Sigmoid colon (tissue), 7 donors: Measurements from ENCODE around the gene KYAT1. TPM values are rescaled to one million over a fixed set of nuclear protein-coding genes. Genes with fewer than 3 reads are reported as not detected.
"Not testable (repeated sequence)": the region's sequence is repeated elsewhere in the genome, so short reads cannot be mapped to it uniquely, and the experiment has no call there.

Experiments
- DNase-seq: peaks from one replicate; pipeline ENCODE4 v3.0.0-alpha.2; 2019
- H3K27ac ChIP-seq, 4 donors: fragments of 200-600 bp; sonication (generic); one replicate each; pipeline ENCODE4 v1.5.1; 2016 to 2019; ENCODE audit warnings: mild to moderate bottlenecking in 1 of 4
- H3K27me3 ChIP-seq, 3 donors: fragments of 200-600 bp; sonication (generic); one replicate each; pipeline ENCODE4 v1.5.1; 2019; ENCODE audit warnings: mild to moderate bottlenecking in 1 of 3
- H3K36me3 ChIP-seq, 4 donors: fragments of 200-600 bp; sonication (generic); one replicate each; pipeline ENCODE4 v1.5.1; 2016 to 2019
- H3K4me1 ChIP-seq, 4 donors: fragments of 200-600 bp; sonication (generic); one replicate each; pipeline ENCODE4 v1.5.1; 2017 to 2019
- H3K4me3 ChIP-seq, 4 donors: fragments of 200-600 bp; sonication (generic); one replicate each; pipeline ENCODE4 v1.5.1; 2017 to 2019; ENCODE audit warnings: mild to moderate bottlenecking in 2 of 4, moderate library complexity in 1 of 4
- H3K9me3 ChIP-seq, 4 donors: fragments of 200-600 bp in 3 of 4; sonication (generic) in 3 of 4; one replicate each; pipeline versions ENCODE4 v1.5.1 to v1.6.1; 2013 to 2019
- EP300 ChIP-seq, 4 donors: sonication (generic); formaldehyde crosslinking; IDR thresholded peaks; one replicate each; pipeline ENCODE4 v1.6.1; 2017; ENCODE audit warnings: antibody characterized with exemption in 4 of 4
- POLR2A ChIP-seq, 2 donors: fragments of 450-650 bp; IDR thresholded peaks; one replicate each; pipeline ENCODE4 v1.6.1; 2016; ENCODE audit warnings: antibody characterized with exemption in 2 of 2, mild to moderate bottlenecking in 2 of 2, moderate library complexity in 2 of 2
- POLR2AphosphoS5 ChIP-seq, 4 donors: sonication (generic); formaldehyde crosslinking; IDR thresholded peaks; one replicate each; pipeline ENCODE4 v1.6.1; 2017; ENCODE audit warnings: antibody characterized with exemption in 4 of 4
- WGBS, 2 donors: extraction: QIAGEN DNeasy Blood & Tissue Kit; methylation state at CpG; one replicate each; pipeline ENCODE4 v1.1.7; 2013; 5-methylcytosine and 5-hydroxymethylcytosine counted together
- intact Hi-C: fragments of 100-400 bp; cut with DNase I; formaldehyde crosslinking; loops from one replicate; pipeline ENCODE4 v1.15.1; 2023
- polyA plus RNA-seq, 3 donors: library from polyadenylated mRNA; stranded (reverse); fragments of 200-250 nt; gene quantifications; one replicate each; pipeline ENCODE4 v1.2.3, GENCODE V29; 2013
- total RNA-seq, 4 donors: library from RNA; depleted of rRNA; stranded (reverse); fragments of >200 nt; gene quantifications; one replicate each; pipeline ENCODE4 v1.1.0, GENCODE V29; 2016
- TF ChIP-seq, protein P1 (sequence below), 4 experiments: fragments of 450-650 bp in 3 of 4; fragments of 200-600 bp in 1 of 4; IDR thresholded peaks; one replicate each; pipeline ENCODE4 v1.5.1; 2016 to 2019; ENCODE audit warnings: antibody characterized with exemption in 4 of 4, mild to moderate bottlenecking in 3 of 4, moderate library complexity in 2 of 4
- donor health status: healthy with polysubstance abuse.
- donor health status: Bipolar disorder and iron deficiency.
- donor health status: healthy.

Gene KYAT1
- total and polyA plus RNA-seq, 7 donors = 0.60 to 8.0 (median 4.5) TPM

DNA sequence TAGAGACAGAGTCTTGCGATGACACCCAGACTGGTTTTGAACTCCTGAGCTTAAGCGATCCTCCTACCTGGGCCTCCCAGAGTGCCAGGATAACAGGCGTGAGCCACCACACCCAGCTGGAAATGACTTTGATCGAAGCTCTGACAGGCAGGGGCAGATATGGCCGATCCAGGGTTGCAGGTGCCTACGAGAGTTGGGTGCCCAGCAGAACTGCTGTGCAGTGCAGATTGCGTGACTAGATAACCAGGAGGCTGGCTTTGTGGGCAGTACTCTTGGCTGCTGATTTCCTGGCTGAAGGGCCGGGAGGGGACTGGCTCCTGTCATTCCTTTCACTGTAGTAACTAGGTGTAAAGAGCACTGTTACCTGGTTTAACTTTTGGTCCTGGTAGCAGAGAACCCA lies 82.9 kb downstream of the KYAT1 start:
- TF ChIP-seq POLR2A (IDR thresholded peaks at IDR 0.05) (no peak), EP300 (IDR thresholded peaks at IDR 0.05) (no peak), POLR2AphosphoS5 (IDR thresholded peaks at IDR 0.05) (no peak)
- TF ChIP-seq, protein P1, sequence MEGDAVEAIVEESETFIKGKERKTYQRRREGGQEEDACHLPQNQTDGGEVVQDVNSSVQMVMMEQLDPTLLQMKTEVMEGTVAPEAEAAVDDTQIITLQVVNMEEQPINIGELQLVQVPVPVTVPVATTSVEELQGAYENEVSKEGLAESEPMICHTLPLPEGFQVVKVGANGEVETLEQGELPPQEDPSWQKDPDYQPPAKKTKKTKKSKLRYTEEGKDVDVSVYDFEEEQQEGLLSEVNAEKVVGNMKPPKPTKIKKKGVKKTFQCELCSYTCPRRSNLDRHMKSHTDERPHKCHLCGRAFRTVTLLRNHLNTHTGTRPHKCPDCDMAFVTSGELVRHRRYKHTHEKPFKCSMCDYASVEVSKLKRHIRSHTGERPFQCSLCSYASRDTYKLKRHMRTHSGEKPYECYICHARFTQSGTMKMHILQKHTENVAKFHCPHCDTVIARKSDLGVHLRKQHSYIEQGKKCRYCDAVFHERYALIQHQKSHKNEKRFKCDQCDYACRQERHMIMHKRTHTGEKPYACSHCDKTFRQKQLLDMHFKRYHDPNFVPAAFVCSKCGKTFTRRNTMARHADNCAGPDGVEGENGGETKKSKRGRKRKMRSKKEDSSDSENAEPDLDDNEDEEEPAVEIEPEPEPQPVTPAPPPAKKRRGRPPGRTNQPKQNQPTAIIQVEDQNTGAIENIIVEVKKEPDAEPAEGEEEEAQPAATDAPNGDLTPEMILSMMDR (IDR thresholded peaks at IDR 0.05) = no peak
- intact Hi-C loops = no loop called here
- H3K36me3 ChIP-seq = peaks cover 28 to 95% (median 41%) of the 10 kb centered on the region in 4 donors
- H3K4me1 ChIP-seq = no peaks in the 10 kb centered on the region
- H3K4me3 ChIP-seq = no peak overlapping the region
- H3K27ac ChIP-seq = no peak overlapping the region
- H3K9me3 ChIP-seq = no peaks in the 10 kb centered on the region
- no peaks in the 10 kb centered on the region for H3K27me3 ChIP-seq
- no peak for DNase-seq
- WGBS, 2 donors = 89 to 92% methylated on average over 8 of the region's 8 CpGs

DNA sequence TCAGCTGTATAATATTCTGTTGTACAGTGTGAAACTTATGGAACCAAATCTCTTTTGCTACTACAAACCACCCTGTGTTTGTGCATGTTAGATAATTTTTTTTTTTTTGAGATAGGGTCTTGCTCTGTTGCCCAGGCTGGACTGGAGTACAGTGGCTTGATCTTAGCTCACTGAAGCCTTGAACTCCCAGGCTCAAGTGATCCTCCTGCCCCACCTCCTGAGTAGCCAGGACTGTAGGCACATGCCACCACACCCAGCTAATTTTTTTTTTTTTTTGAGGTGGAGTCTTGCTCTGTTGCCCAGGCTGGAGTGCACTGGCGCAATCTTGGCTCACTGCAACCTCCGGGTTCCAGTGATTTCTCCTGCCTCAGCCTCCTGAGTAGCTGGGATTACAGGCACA lies 86.8 kb downstream of the KYAT1 start:
- H3K36me3 ChIP-seq = peaks cover 32 to 95% (median 63%) of the 10 kb centered on the region in 4 donors
- DNase-seq, intact Hi-C loops, H3K27ac ChIP-seq, H3K9me3 ChIP-seq, H3K27me3 ChIP-seq, H3K4me3 ChIP-seq, H3K4me1 ChIP-seq: not testable (repeated sequence)
- 47 to 50% methylated on average over 2 of the region's 2 CpGs for WGBS, 2 donors

DNA sequence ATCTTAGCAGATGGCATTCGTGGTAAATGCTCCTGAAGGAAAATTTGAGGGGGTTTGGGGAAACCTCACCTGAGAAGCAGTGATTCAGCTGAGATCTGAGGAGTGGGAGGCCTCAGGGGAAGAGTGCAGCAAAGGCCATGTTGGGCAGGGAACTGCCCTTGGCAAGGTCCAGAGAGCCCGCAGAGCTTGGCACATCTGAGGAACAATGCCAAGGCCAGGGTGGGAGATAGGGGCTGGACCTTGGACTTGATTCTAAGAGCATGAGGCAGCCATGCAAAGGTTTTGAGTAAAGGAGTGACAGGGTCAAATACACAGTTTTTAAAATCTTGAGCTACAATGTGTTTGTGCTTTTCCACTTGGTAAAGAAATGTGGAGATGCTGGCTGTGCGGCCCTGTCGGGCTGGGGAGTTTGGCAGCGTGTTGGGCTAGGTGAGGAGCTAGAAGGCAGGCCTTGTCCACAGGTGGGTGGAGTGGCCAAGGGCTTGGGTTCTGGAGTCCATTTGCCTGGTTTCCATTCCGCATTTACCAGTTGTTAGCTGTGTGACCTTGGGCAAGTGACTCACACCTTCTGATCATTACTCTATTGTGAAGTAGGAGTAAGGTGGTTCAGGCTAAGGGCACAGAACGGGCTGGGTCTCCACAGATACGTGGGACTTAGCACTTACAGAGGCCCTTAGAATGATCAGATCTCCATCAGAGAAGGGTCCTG lies 88.6 kb downstream of the KYAT1 start:
- H3K36me3 ChIP-seq = peaks cover 18 to 86% (median 47%) of the 10 kb centered on the region in 4 donors
- TF ChIP-seq POLR2AphosphoS5 (IDR thresholded peaks at IDR 0.05) (no peak), EP300 (IDR thresholded peaks at IDR 0.05) (no peak), POLR2A (IDR thresholded peaks at IDR 0.05) (no peak)
- TF ChIP-seq, protein P1 (IDR thresholded peaks at IDR 0.05) = no peak
- H3K4me1 ChIP-seq = peaks cover 0 to 7% (median 5%) of the 10 kb centered on the region in 4 donors
- no peaks in the 10 kb centered on the region for H3K9me3 ChIP-seq
- WGBS, 2 donors = 90 to 95% methylated on average over 8 of the region's 8 CpGs
- H3K27me3 ChIP-seq = no peaks in the 10 kb centered on the region
- H3K4me3 ChIP-seq = no peak overlapping the region
- intact Hi-C loops = no loop called here
- H3K27ac ChIP-seq = no peak overlapping the region
- DNase-seq = no peak

DNA sequence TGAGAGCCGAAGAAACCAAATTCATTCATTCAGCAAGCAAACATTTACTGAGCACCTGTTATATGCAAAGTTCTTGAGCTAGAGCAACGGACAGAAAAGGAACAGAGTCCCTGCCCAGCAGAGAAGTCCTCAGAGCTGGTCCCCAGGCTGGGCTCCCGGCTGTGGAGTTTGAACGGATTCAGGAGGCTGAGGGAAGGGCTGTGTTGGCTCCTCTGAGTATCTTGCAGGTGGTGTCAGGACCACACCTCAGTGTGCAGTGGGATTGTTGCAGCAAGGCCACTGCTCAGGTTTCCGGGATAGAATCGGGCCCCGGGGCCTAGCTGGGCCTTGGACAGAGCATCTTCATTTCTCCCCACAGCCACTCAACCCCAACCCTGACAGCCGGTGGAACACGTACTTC lies 89.6 kb downstream of the KYAT1 start:
- TF ChIP-seq, protein P1 (IDR thresholded peaks at IDR 0.05) = no peak
- intact Hi-C loops = no loop called here
- no peaks in the 10 kb centered on the region for H3K9me3 ChIP-seq
- no peaks in the 10 kb centered on the region for H3K27me3 ChIP-seq
- H3K36me3 ChIP-seq = peaks cover 14 to 76% (median 39%) of the 10 kb centered on the region in 4 donors
- 94 to 96% methylated on average over 9 of the region's 9 CpGs for WGBS, 2 donors
- no peak overlapping the region for H3K27ac ChIP-seq
- no peak for DNase-seq
- peaks cover 0 to 14% (median 10%) of the 10 kb centered on the region in 4 donors for H3K4me1 ChIP-seq
- no peak overlapping the region for H3K4me3 ChIP-seq

DNA sequence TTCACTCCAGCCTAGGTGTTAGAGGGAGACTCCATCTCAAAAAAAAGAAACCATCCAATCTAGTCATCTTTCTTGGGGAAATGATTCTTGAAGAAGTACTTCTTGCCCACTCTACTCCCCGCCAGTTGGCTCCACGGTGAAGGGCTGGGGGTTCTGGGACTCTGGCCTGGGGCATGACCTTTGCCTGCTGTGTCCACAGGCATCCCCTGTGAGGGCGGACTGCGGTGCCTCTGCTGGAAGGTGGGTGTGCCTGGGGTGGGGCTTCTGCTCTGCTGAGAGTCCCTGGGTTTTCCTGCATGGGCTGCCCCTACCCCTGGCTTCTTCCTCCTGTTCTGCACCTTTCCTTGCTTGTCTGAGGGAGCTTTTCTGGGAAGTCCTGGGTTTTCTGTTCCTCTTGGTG lies 91.2 kb downstream of the KYAT1 start:
- Histone ChIP-seq H3K9me3 (no peaks in the 10 kb centered on the region), H3K27me3 (no peaks in the 10 kb centered on the region), H3K4me3 (no peak overlapping the region), H3K4me1 (peaks cover 0 to 19% (median 15%) of the 10 kb centered on the region in 4 donors), H3K36me3 (peaks cover 14 to 60% (median 32%) of the 10 kb centered on the region in 4 donors), H3K27ac (no peak overlapping the region)
- intact Hi-C loops = no loop called here
- no peak for DNase-seq
- WGBS, 2 donors = 83 to 88% methylated on average over 4 of the region's 4 CpGs
- TF ChIP-seq EP300 (IDR thresholded peaks at IDR 0.05) (no peak), POLR2A (IDR thresholded peaks at IDR 0.05) (no peak)

DNA sequence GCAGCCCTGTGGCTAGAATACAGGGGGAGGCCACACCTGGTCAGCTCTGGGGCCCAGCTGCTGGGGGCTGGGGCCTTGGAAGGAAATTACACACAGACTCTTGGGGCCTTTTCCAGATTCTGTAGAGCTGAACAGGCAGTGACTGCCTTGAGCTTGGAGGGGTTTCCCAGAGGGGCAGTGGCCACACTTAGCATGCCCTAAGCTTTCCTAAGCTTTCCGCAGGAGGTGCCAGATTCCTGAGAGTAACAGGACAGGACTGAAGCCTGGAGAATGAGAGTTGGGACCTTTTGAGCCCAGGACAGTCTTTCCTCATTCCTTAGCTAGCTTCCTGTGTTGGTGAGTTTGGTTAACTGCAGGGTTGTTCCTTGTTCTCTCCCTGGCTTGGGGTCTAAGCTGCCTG lies 93.3 kb downstream of the KYAT1 start:
- H3K27ac ChIP-seq = no peak overlapping the region
- H3K36me3 ChIP-seq = peaks cover 14 to 44% (median 28%) of the 10 kb centered on the region in 4 donors
- H3K4me1 ChIP-seq = peaks cover 0 to 23% (median 18%) of the 10 kb centered on the region in 4 donors
- H3K9me3 ChIP-seq = no peaks in the 10 kb centered on the region
- H3K27me3 ChIP-seq = no peaks in the 10 kb centered on the region
- DNase-seq = no peak
- WGBS, 2 donors = 91 to 99% methylated on average over 1 of the region's 1 CpG
- no peak for TF ChIP-seq POLR2AphosphoS5 (IDR thresholded peaks at IDR 0.05)
- TF ChIP-seq, protein P1 (IDR thresholded peaks at IDR 0.05) = no peak
- TF ChIP-seq POLR2A (IDR thresholded peaks at IDR 0.05) = no peak
- no peak for TF ChIP-seq EP300 (IDR thresholded peaks at IDR 0.05)
- peak overlapping the region in 2 of 4 donors; percentile 94 to 98 for H3K4me3 ChIP-seq
- intact Hi-C loops = loop anchor here (5.0 kb wide), 1 partner anchor 86 kb away; the partner anchor contains the start of gene PKN3
